GM18499 (cell line): ENCODE measurements around the gene CDCP2.
"Not testable (repeated sequence)": the region's sequence is repeated elsewhere in the genome, so short reads cannot be mapped to it uniquely, and the experiment has no call there.

ENCODE experiments used
- ATAC-seq: cut with Tn5 transposase; IDR thresholded peaks from one replicate; pipeline ENCODE4 v1.9.1; 2021; ENCODE audit warnings: moderate number of reproducible peaks; ENCODE audit not compliant: insufficient read depth, unreplicated experiment

CDCP2 gene

GRCh38 chr1:54120018-54120697, 32.6 kb downstream of the CDCP2 start:
- no peak for ATAC-seq

DNA sequence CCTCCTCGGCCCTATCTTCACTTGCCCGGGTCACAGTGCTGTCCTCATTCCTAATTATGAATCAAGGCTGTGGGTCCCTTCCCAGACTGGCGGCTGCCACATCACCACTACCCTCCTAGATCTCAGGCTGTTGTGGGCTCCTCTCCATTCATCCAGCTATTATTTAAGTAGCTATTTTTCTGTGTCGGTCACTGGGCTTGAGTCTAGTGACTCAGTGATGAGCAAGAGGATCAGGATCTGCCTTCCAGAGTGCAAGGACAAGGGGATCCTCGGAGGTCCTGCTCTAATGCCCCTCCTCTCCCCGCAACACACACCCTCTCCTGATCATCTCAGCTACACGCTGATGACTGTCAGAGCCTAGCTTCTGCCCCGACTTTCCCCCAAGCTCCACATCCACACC, 34.1 kb downstream of the CDCP2 start:
- no peak for ATAC-seq

GRCh38 chr1:54117815-54118563, 34.8 kb downstream of the CDCP2 start:
- ATAC-seq, result no peak

GRCh38 chr1:54115520-54115919, 37.3 kb downstream of the CDCP2 start:
- ATAC-seq, result no peak

DNA sequence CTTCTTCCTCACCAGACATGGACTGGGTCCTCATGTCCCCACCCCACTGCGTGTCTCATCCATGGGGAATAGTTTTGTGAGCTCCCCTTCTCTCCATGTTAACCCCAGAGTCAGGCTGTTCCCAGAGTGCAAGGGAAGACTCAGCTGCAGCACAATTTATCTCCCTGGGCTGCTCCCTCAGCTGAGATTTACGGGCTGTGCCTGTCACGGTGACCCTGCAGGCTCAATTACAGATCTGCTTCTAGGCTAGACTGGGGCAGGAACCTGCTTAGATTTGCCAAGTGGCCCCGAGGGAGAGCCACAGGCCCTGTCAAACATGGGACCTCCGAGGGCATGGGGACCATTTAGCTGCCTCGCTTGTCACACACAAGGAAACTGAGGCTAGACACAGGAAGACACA, 37.8 kb downstream of the CDCP2 start:
- ATAC-seq, result no peak

DNA sequence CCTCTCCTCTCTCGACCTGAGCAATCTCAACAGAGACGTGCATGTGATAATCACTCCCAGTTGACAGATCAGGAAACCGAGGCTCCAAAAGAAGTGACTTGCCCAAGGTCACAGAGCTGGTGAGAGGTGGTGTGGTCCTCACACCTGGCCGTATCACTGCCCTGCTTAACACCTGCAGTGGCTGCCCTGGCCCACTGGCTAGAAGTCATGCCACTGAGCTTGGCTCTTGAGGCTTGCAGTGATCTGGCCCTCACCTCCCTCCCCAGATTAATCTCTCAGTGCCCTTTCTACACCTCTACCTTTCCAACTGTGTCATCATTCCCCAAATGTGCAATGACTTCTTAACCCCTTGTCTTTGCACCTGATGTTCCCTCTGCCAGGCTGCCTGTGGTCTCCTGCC, 38.8 kb downstream of the CDCP2 start:
- no peak for ATAC-seq

GRCh38 chr1:54112705-54113368, 40.0 kb downstream of the CDCP2 start:
- no peak for ATAC-seq

GRCh38 chr1:54112027-54112426, 40.8 kb downstream of the CDCP2 start:
- ATAC-seq, result no peak

DNA sequence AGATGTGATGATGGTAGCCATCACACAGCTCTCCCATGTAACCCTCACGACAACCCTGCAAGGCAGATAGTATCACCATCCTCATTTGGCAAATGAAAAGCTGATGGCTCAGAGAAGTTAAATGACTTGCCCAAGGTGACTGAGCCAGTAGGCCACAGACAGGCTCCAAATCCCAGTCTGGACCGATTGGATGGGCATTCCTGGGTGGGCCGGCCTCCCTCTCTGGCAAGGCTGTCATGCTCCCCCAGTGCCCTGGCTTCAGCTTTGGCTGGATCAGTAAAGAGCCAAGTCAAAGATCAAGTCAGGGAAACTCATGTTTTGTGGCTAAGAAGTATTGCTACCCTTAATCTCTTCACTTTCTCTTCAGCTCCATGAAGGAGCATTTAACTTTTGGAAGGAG, 41.2 kb downstream of the CDCP2 start:
- no peak for ATAC-seq

GRCh38 chr1:54110996-54111395, 41.8 kb downstream of the CDCP2 start:
- ATAC-seq, result no peak

- no peak for ATAC-seq
These were observed 43.4 kb downstream of the CDCP2 start for GRCh38 chr1:54109129-54110090.

DNA sequence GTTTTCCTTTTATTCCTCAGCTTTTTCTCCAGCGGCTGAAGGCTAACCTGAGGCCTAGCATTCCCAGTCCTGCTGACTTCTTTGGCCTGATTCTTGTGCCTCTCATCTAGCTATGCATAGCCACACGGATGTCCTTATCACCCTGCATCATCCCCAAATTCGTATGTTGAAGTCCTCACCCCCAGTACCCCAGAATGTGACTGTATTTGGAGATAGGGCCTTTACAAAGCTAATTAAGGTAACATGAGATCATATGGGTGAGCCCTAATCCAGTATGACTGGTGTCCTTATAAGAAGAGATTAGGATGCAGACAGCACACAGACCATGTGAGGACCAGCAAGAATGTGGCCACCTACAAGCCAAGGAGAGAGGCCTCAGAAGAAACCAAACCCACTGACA, 44.6 kb downstream of the CDCP2 start:
- ATAC-seq, result no peak

GRCh38 chr1:54107131-54107530, 45.7 kb downstream of the CDCP2 start:
- no peak for ATAC-seq

- ATAC-seq, result no peak
These were observed 47.0 kb downstream of the CDCP2 start for GRCh38 chr1:54105736-54106269.

DNA sequence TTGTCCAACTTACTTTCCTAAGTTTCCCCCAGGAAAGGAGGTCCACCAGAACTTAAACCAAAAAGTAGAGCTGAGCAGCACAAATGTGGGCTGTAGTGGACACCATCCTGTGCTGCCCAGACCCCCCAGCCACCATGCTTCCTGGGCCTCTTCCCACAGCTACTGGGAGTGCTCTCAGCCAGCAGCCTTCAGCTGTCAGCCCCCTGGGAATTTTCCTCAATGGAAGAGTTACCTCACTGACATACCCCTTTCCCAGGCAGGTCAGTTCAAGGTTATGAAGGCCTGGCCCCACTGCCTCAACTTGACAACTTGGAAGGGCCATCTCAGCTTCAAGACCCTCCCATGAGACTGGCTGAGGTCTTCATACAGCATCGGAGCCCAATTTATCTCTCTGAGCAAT, 47.7 kb downstream of the CDCP2 start:
- ATAC-seq, result no peak

DNA sequence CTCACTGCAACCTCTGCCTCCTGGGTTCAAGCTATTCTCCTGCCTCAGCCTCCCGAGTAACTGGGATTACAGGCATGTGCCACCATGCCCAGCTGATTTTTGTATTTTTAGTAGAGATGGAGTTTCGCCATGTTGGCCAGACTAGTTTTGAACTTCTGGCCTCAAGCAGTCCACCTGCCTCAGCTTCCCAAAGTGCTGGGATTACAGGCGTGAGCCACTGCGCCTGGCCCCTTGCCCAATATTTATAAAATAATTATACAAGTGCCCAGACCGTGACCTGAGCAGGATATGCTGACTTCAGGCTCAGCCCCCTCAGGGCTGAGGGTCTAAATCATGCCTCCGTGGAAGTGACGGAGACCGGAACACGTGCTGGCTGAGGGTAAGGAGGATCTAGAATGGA, 48.2 kb downstream of the CDCP2 start:
- ATAC-seq, result not testable (repeated sequence)

GRCh38 chr1:54103414-54103813, 49.4 kb downstream of the CDCP2 start:
- ATAC-seq, result no peak

GRCh38 chr1:54100500-54100899, 52.3 kb downstream of the CDCP2 start:
- ATAC-seq, result no peak

- no peak for ATAC-seq
These were observed 53.7 kb downstream of the CDCP2 start for GRCh38 chr1:54099061-54099610.

DNA sequence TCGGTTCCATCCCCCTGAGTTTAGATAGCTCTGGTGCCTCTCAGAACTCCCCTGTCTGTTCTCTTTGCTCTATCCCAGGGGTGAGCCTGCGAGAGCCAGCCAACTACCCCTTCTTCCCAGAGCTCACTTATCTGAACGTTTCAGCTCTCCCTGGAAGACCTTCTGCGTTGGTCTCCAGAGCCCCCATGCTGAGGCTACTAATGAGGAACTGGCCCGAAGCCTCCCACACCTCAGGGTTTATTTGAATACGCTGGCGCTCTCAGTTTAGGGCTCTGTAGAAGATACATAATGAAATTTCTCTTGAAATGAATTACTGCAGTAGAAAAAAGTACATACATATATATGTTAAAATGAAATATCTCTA, 55.9 kb downstream of the CDCP2 start:
- ATAC-seq, result no peak
